HG02623 (cell line): ENCODE data around the gene RET.
"Not testable (repeated sequence)": the region's sequence is repeated elsewhere in the genome, so short reads cannot be mapped to it uniquely, and the experiment has no call there.

ENCODE experiments used
- ATAC-seq: cut with Tn5 transposase; IDR thresholded peaks from one replicate; pipeline ENCODE4 v1.9.1; 2021; ENCODE audit warnings: moderate library complexity; ENCODE audit not compliant: unreplicated experiment

RET gene

GRCh38 chr10:43132867-43133787, 56.3 kb downstream of the RET start:
- ATAC-seq = no peak

- ATAC-seq = no peak
These were observed 57.4 kb downstream of the RET start for GRCh38 chr10:43134126-43134905.

- no peak for ATAC-seq
These were observed 58.2 kb downstream of the RET start for GRCh38 chr10:43135064-43135463.

GRCh38 chr10:43135656-43136055, 58.8 kb downstream of the RET start:
- no peak for ATAC-seq

- ATAC-seq = no peak
These were observed 59.6 kb downstream of the RET start for GRCh38 chr10:43136432-43136831.

GRCh38 chr10:43136995-43137716, 60.3 kb downstream of the RET start:
- ATAC-seq = no peak

- peak; percentile 16 for ATAC-seq
These were observed 60.8 kb downstream of the RET start for GRCh38 chr10:43137717-43138020.

GRCh38 chr10:43138021-43138756, 61.3 kb downstream of the RET start, which contains the start of gene CSGALNACT2:
Gene CSGALNACT2 (plus strand): TSS chr10:43138445. CDS start chr10:43155150, 16,705 bp downstream.
- ATAC-seq = peak; percentile 74

GRCh38 chr10:43138757-43139241, 61.9 kb downstream of the RET start:
- ATAC-seq = peak; percentile 24

- no peak for ATAC-seq
These were observed 64.6 kb downstream of the RET start for GRCh38 chr10:43141421-43141820.

GRCh38 chr10:43145311-43145710, 68.4 kb downstream of the RET start:
- ATAC-seq = no peak

- not testable (repeated sequence) for ATAC-seq
These were observed 69.1 kb downstream of the RET start for GRCh38 chr10:43145936-43146335.

- ATAC-seq = no peak
These were observed 74.5 kb downstream of the RET start for GRCh38 chr10:43151371-43151770.

- no peak for ATAC-seq
These were observed 77.0 kb downstream of the RET start for GRCh38 chr10:43153901-43154300.

- no peak for ATAC-seq
These were observed 78.4 kb downstream of the RET start for GRCh38 chr10:43155221-43155620.

- no peak for ATAC-seq
These were observed 78.9 kb downstream of the RET start for GRCh38 chr10:43155741-43156140.

- ATAC-seq = no peak
These were observed 79.9 kb downstream of the RET start for GRCh38 chr10:43156590-43157341.

GRCh38 chr10:43158636-43159035, 81.8 kb downstream of the RET start:
- ATAC-seq = no peak

GRCh38 chr10:43160046-43160920, 83.4 kb downstream of the RET start:
- ATAC-seq = peak; percentile 51
